ENCODE results near the gene CLEC2A.
"Not testable (repeated sequence)": the region's sequence is repeated elsewhere in the genome, so short reads cannot be mapped to it uniquely, and the experiment has no call there.

CLEC2A gene

GRCh38 chr12:9888665-9889273 is 43.4 kb downstream of the CLEC2A start:
- in situ Hi-C loops (cut with MboI; ENCODE audit: low sequenced_read_pairs) = no loop called here

- in situ Hi-C loops (cut with MboI; ENCODE audit: low sequenced_read_pairs) = no loop called here
Observed at GRCh38 chr12:9883175-9883574, 49.0 kb downstream of the CLEC2A start.

GRCh38 chr12:9881988-9882387 is 50.2 kb downstream of the CLEC2A start:
- in situ Hi-C loops (cut with MboI; ENCODE audit: low sequenced_read_pairs) = no loop called here

- in situ Hi-C loops (cut with MboI; ENCODE audit: low sequenced_read_pairs) = no loop called here
Observed at GRCh38 chr12:9881246-9881645, 50.9 kb downstream of the CLEC2A start, which contains the start of gene KLRF2. KLRF2 (plus strand) TSS chr12:9881489; CDS start chr12:9881596, 107 bp downstream.

- in situ Hi-C loops (cut with MboI; ENCODE audit: low sequenced_read_pairs) = no loop called here
Observed at GRCh38 chr12:9880532-9881078, 51.6 kb downstream of the CLEC2A start.

- in situ Hi-C loops (cut with MboI; ENCODE audit: low sequenced_read_pairs) = not testable (repeated sequence)
Observed at GRCh38 chr12:9876120-9876519, 56.0 kb downstream of the CLEC2A start.

GRCh38 chr12:9872742-9873141 is 59.4 kb downstream of the CLEC2A start:
- in situ Hi-C loops (cut with MboI; ENCODE audit: low sequenced_read_pairs) = no loop called here

GRCh38 chr12:9872162-9872561 is 60.0 kb downstream of the CLEC2A start:
- in situ Hi-C loops (cut with MboI; ENCODE audit: low sequenced_read_pairs) = no loop called here

- in situ Hi-C loops (cut with MboI; ENCODE audit: low sequenced_read_pairs) = no loop called here
Observed at GRCh38 chr12:9870286-9870866, 61.8 kb downstream of the CLEC2A start.

- in situ Hi-C loops (cut with MboI; ENCODE audit: low sequenced_read_pairs) = no loop called here
Observed at GRCh38 chr12:9869307-9870161, 62.6 kb downstream of the CLEC2A start, which contains the start of gene CLEC2B. CLEC2B (minus strand) TSS chr12:9869354.

- in situ Hi-C loops (cut with MboI; ENCODE audit: low sequenced_read_pairs) = no loop called here
Observed at GRCh38 chr12:9868951-9869306, 63.2 kb downstream of the CLEC2A start.

- in situ Hi-C loops (cut with MboI; ENCODE audit: low sequenced_read_pairs) = no loop called here
Observed at GRCh38 chr12:9868311-9868801, 63.8 kb downstream of the CLEC2A start.

GRCh38 chr12:9867531-9867930 is 64.6 kb downstream of the CLEC2A start:
- in situ Hi-C loops (cut with MboI; ENCODE audit: low sequenced_read_pairs) = no loop called here

- in situ Hi-C loops (cut with MboI; ENCODE audit: low sequenced_read_pairs) = no loop called here
Observed at GRCh38 chr12:9866860-9867269, 65.3 kb downstream of the CLEC2A start.

- in situ Hi-C loops (cut with MboI; ENCODE audit: low sequenced_read_pairs) = no loop called here
Observed at GRCh38 chr12:9864913-9865675, 67.1 kb downstream of the CLEC2A start.
